ENCODE measurements around the gene PTN.

GRCh38 chr7:137337902-137338301 lies 5.6 kb downstream of the PTN start:
- TF ChIP-seq CTCF (IDR thresholded peaks at IDR 0.05) (peak in 1 of 7 experiments; percentile 9), POLR2A (IDR thresholded peaks at IDR 0.05) (no peak)
